Fibroblast of lung (primary cell): ENCODE measurements around the gene ODAD4. TPM values are rescaled to one million over a fixed set of nuclear protein-coding genes. Genes with fewer than 3 reads are reported as not detected.
A peak's percentile ranks its signal among the peaks of the same experiment; 100 is the strongest.

ENCODE experiments used
- DNase-seq, 2 donors: peaks; one replicate each; pipeline versions ENCODE4 v3.0.0 to v3.0.0-alpha.2; 2010; ENCODE audit warnings: low read depth in 2 of 2
- H2AFZ ChIP-seq: 2 replicates; pipeline ENCODE4 v1.5.1; 2012; ENCODE audit warnings: low read length, control low read depth, inconsistent platforms
- H3K27ac ChIP-seq: 2 replicates; pipeline ENCODE4 v1.5.1; 2011; ENCODE audit warnings: low read length, control low read depth; ENCODE audit not compliant: insufficient read depth
- H3K27me3 ChIP-seq: 2 replicates; pipeline ENCODE4 v1.5.1; 2011; ENCODE audit warnings: mild to moderate bottlenecking, low read length; ENCODE audit not compliant: control insufficient read depth, insufficient read depth
- H3K36me3 ChIP-seq: 2 replicates; pipeline ENCODE4 v1.5.1; 2011; ENCODE audit warnings: low read length; ENCODE audit not compliant: control insufficient read depth, insufficient read depth
- H3K4me1 ChIP-seq: 2 replicates; pipeline ENCODE4 v1.5.1; 2011; ENCODE audit warnings: low read length; ENCODE audit not compliant: control insufficient read depth, insufficient read depth; ENCODE audit errors: extremely low read depth
- H3K4me2 ChIP-seq: 2 replicates; pipeline ENCODE4 v1.5.1; 2011; ENCODE audit warnings: low read length, control low read depth; ENCODE audit not compliant: insufficient read depth; ENCODE audit errors: extremely low read depth
- H3K4me3 ChIP-seq, 4 experiments: fragments of 200-600 bp in 1 of 4; sonication (generic) in 1 of 4; replicated peaks in 1 of 4; 2 replicates each; pipeline ENCODE4 v1.5.1; 2011 to 2016; ENCODE audit warnings: low read length in 4 of 4, low read depth in 3 of 4, mild to moderate bottlenecking in 3 of 4, control low read depth in 2 of 4, inconsistent platforms in 1 of 4, mixed read lengths in 1 of 4; ENCODE audit not compliant: insufficient read depth in 1 of 4; ENCODE audit errors: control extremely low read depth in 1 of 4
- H3K79me2 ChIP-seq: 2 replicates; pipeline ENCODE4 v1.5.1; 2012; ENCODE audit warnings: mild to moderate bottlenecking, low read length, inconsistent platforms; ENCODE audit not compliant: control insufficient read depth, insufficient read depth
- H3K9ac ChIP-seq: 2 replicates; pipeline ENCODE4 v1.5.1; 2011; ENCODE audit warnings: mild to moderate bottlenecking, low read length, control low read depth; ENCODE audit not compliant: insufficient read depth
- H3K9me3 ChIP-seq: 2 replicates; pipeline ENCODE4 v1.5.1; 2012; ENCODE audit warnings: low read depth, low read length; ENCODE audit not compliant: control insufficient read depth, insufficient read depth
- H4K20me1 ChIP-seq: 2 replicates; pipeline ENCODE4 v1.5.1; 2011; ENCODE audit warnings: low read length; ENCODE audit not compliant: control insufficient read depth, insufficient read depth; ENCODE audit errors: extremely low read depth
- EZH2 ChIP-seq: IDR thresholded peaks from 2 replicates; pipeline ENCODE4 v1.5.1; 2012; ENCODE audit warnings: low read length, control low read depth, mild to moderate bottlenecking; ENCODE audit errors: missing control alignments
- polyA plus RNA-seq, 2 donors: library from polyadenylated mRNA; depleted of rRNA in 1 of 2; stranded (reverse) in 1 of 2; unstranded in 1 of 2; fragments of >200 nt; gene quantifications; 2 replicates each; pipeline ENCODE4 v1.2.1, GENCODE V29; 2011 to 2012; ENCODE audit warnings: missing spikeins in 1 of 2
- total RNA-seq: library from RNA; depleted of rRNA; stranded (reverse); fragments of >200 nt; gene quantifications from 2 replicates; pipeline ENCODE4 v1.2.1, GENCODE V29; 2014
- TF ChIP-seq, protein P1 (sequence below), 2 donors: IDR thresholded peaks in 1 of 2; conservative IDR thresholded peaks in 1 of 2; 1 replicate in 1 of 2; 2 replicates in 1 of 2; pipeline ENCODE4 v1.5.1; 2011 to 2012; ENCODE audit warnings: low read length in 2 of 2, control low read depth in 1 of 2, inconsistent platforms in 1 of 2, low read depth in 1 of 2, mild to moderate bottlenecking in 1 of 2

Gene ODAD4
- total and polyA plus RNA-seq, 2 donors (not counting 1 experiment from before 2014, with no cell fraction given): 0.36 to 0.99 TPM

DNA sequence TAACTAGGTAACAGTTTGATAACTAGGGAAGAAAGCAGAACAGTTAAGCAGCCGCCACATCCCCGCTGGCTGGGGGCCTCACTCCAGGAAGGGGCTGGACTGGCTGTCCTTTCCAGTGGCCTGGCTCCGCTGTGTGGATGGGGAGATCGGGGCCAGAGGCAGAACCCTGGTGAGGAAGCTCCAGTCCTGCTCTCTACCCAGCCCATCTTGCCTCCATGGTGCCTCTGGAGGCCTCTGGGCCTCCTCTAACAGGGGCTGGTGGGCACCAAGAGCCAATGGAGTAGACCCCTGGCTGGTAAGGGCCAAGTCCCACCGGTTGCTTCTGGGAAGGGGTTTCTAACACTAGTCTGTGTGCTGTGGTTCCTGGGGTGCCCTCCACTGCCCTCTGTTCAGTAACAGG lies 44.2 kb downstream of the ODAD4 start:
- Histone ChIP-seq H3K4me1 (peaks cover 6% of the 10 kb centered on the region), H3K9me3 (no peaks in the 10 kb centered on the region), H3K36me3 (peaks cover 28% of the 10 kb centered on the region), H3K9ac (no peak overlapping the region), H2AFZ (no peak overlapping the region), H3K27me3 (no peaks in the 10 kb centered on the region), H3K4me3 (no peak overlapping the region), H3K4me2 (no peak overlapping the region), H3K27ac (peak overlapping the region; percentile 23), H3K79me2 (peaks cover 19% of the 10 kb centered on the region), H4K20me1 (no peaks in the 10 kb centered on the region)
- no peak for TF ChIP-seq EZH2
- TF ChIP-seq, protein P1, sequence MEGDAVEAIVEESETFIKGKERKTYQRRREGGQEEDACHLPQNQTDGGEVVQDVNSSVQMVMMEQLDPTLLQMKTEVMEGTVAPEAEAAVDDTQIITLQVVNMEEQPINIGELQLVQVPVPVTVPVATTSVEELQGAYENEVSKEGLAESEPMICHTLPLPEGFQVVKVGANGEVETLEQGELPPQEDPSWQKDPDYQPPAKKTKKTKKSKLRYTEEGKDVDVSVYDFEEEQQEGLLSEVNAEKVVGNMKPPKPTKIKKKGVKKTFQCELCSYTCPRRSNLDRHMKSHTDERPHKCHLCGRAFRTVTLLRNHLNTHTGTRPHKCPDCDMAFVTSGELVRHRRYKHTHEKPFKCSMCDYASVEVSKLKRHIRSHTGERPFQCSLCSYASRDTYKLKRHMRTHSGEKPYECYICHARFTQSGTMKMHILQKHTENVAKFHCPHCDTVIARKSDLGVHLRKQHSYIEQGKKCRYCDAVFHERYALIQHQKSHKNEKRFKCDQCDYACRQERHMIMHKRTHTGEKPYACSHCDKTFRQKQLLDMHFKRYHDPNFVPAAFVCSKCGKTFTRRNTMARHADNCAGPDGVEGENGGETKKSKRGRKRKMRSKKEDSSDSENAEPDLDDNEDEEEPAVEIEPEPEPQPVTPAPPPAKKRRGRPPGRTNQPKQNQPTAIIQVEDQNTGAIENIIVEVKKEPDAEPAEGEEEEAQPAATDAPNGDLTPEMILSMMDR (conservative IDR thresholded peaks at IDR 0.05 in 1 of 2, IDR thresholded peaks at IDR 0.05 in 1 of 2; ENCODE audit: low read depth in 1 of 2, low read length in 2 of 2): no peak
- no peak for DNase-seq

DNA sequence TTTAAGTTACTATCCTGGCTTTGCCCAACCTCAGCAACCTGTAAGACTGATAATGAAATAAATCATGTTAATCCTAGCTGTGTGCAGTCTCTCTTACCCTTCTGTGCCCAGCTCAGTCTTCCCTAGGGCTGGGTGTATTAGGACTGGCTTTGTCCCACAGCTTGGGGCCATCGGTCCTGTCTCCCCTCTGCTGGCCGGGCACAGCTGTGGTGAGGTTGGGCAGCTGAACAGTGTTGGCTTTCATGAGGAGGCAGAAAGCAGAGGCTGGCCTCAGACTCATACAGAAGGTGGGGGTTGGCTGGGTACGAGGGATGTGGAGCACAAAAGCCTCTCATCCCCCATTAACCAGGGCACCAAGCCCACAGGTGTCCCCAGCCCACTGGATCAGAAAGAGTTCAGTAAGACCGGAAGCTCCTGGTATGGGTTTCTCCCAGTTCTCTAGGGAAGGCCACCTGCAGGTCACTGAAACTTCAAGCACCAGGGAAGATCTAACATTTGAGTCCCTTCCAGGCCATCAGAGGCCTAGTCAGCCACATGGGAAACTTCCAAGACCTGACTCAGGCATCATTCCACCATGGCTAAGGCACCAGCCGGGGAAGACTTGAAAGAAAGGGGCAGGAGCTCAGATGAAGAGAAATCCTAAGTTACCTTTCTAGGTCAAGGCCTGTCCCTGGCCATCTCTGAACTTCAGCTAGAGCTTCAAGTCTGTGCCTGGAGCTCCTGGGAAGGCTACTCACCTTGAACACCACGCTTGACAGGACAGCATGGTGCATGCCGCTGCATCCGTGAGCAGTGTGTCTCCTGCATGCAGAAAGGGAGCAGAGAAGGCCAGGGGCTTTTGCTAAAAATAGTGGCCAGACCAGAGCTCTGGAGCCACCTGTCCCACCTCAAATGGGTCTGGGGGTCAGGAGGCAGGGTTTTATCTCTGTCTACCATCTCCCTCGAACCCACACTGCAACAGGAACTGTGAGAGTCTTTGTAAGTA lies 45.0 kb downstream of the ODAD4 start:
- H3K4me3 ChIP-seq: no peak overlapping the region
- peaks cover 6% of the 10 kb centered on the region for H3K4me1 ChIP-seq
- peak overlapping the region; percentile 23 for H3K27ac ChIP-seq
- no peak overlapping the region for H3K4me2 ChIP-seq
- H3K27me3 ChIP-seq: no peaks in the 10 kb centered on the region
- H3K79me2 ChIP-seq: peaks cover 19% of the 10 kb centered on the region
- H3K9ac ChIP-seq: no peak overlapping the region
- H3K36me3 ChIP-seq: peaks cover 26% of the 10 kb centered on the region
- TF ChIP-seq EZH2: no peak
- TF ChIP-seq, protein P1 (conservative IDR thresholded peaks at IDR 0.05 in 1 of 2, IDR thresholded peaks at IDR 0.05 in 1 of 2; ENCODE audit: low read depth in 1 of 2, low read length in 2 of 2): no peak
- no peak overlapping the region for H2AFZ ChIP-seq
- H4K20me1 ChIP-seq: no peaks in the 10 kb centered on the region
- H3K9me3 ChIP-seq: no peaks in the 10 kb centered on the region
- DNase-seq: peak; percentile 16 to 58

DNA sequence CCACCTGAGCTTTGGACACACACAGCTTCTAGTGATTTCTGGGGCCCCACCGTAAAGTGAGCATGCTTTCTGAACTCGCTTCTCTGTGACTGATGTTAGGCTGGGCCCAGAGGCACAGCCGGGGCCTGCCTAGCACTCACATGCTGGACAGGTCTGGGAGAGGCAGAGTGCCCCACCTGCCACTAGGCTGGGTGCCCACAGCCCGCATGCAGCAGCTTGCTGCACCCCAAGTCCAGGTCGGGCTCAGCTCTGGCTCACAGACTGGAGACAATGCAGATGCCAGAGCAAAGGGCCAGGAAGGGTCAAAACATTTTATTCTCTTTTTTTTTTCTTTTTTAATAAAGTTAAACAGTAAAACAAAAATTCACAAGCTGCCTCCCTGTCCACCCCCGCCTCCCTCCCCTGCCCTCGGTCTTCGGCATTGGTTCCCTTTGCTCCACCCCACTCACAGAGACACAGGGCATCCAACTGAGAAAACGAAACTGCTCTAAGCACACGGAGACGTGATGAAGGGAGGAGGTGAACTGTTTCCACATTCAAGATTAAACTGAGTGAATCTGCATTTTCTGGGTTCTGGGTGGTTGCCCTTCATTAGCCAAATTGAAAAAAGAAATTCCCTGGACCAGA lies 45.8 kb downstream of the ODAD4 start:
- H4K20me1 ChIP-seq: no peaks in the 10 kb centered on the region
- peak overlapping the region; percentile 45 for H3K4me2 ChIP-seq
- peaks cover 12% of the 10 kb centered on the region for H3K79me2 ChIP-seq
- H3K27me3 ChIP-seq: no peaks in the 10 kb centered on the region
- H3K27ac ChIP-seq: peak overlapping the region; percentile 48
- H3K9ac ChIP-seq: no peak overlapping the region
- no peaks in the 10 kb centered on the region for H3K9me3 ChIP-seq
- H3K4me1 ChIP-seq: peaks cover 6% of the 10 kb centered on the region
- peaks cover 27% of the 10 kb centered on the region for H3K36me3 ChIP-seq
- no peak overlapping the region for H2AFZ ChIP-seq
- no peak for DNase-seq
- H3K4me3 ChIP-seq: no peak overlapping the region
- TF ChIP-seq EZH2: no peak
- TF ChIP-seq, protein P1 (conservative IDR thresholded peaks at IDR 0.05 in 1 of 2, IDR thresholded peaks at IDR 0.05 in 1 of 2; ENCODE audit: low read depth in 1 of 2, low read length in 2 of 2): no peak
